Endothelial cell of umbilical vein (primary cell): ENCODE data around the gene FARP1.

Experiments
- CTCF ChIP-seq, 2 donors: IDR thresholded peaks; 1 replicate in 1 of 2; 2 replicates in 1 of 2; pipeline ENCODE4 v1.5.1; 2011; ENCODE audit warnings: low read length in 2 of 2, mild to moderate bottlenecking in 2 of 2, moderate library complexity in 2 of 2, control low read depth in 1 of 2, inconsistent platforms in 1 of 2, low read depth in 1 of 2; ENCODE audit not compliant: insufficient read depth in 1 of 2; ENCODE audit errors: extremely low read depth in 1 of 2
- EZH2 ChIP-seq: IDR thresholded peaks from 2 replicates; pipeline ENCODE4 v1.6.1; 2012; ENCODE audit warnings: borderline replicate concordance, low read depth, mild to moderate bottlenecking, moderate library complexity, low read length, inconsistent platforms; ENCODE audit not compliant: severe bottlenecking
- FOS ChIP-seq: IDR thresholded peaks from 2 replicates; pipeline ENCODE4 v1.6.1; 2011; ENCODE audit warnings: mild to moderate bottlenecking, low read length, moderate library complexity, borderline replicate concordance; ENCODE audit not compliant: insufficient read depth
- JUN ChIP-seq: IDR thresholded peaks from 2 replicates; pipeline ENCODE4 v1.6.1; 2011; ENCODE audit warnings: borderline replicate concordance, low read depth; ENCODE audit not compliant: insufficient read length, insufficient read depth
- MAX ChIP-seq: IDR thresholded peaks from 2 replicates; pipeline ENCODE4 v1.6.1; 2011; ENCODE audit not compliant: insufficient read depth, insufficient read length
- POLR2A ChIP-seq: IDR thresholded peaks from 2 replicates; pipeline ENCODE4 v1.6.1; 2012; ENCODE audit warnings: low read depth, mild to moderate bottlenecking, control low read depth, low read length
- POLR2AphosphoS5 ChIP-seq: IDR thresholded peaks from 2 replicates; pipeline ENCODE4 v1.6.1; 2012; ENCODE audit warnings: low read depth, mild to moderate bottlenecking, control low read depth, low read length, moderate library complexity; ENCODE audit not compliant: insufficient read depth

- TF ChIP-seq POLR2A (no peak), CTCF (IDR thresholded peaks at IDR 0.05; ENCODE audit: extremely low read depth in 1 of 2, insufficient read depth in 1 of 2, low read depth in 1 of 2, low read length in 2 of 2) (no peak), EZH2 (no peak), FOS (no peak), MAX (no peak), POLR2AphosphoS5 (no peak), JUN (no peak)
Observed at GRCh38 chr13:98500963-98501421, 358.1 kb downstream of the FARP1 start.
